Measurements from ENCODE around the gene DSG4.

GRCh38 chr18:31444142-31444541 is 67.6 kb downstream of the DSG4 start:
- TF ChIP-seq CTCF (IDR thresholded peaks at IDR 0.05 in 2 of 3, conservative IDR thresholded peaks at IDR 0.05 in 1 of 3; ENCODE audit: borderline replicate concordance in 1 of 3, insufficient read depth in 1 of 3, low read depth in 2 of 3, low read length in 2 of 3), result no peak
- TF ChIP-seq SIN3A (IDR thresholded peaks at IDR 0.05; ENCODE audit: low read depth), result no peak
- no peak for TF ChIP-seq SP1 (IDR thresholded peaks at IDR 0.05; ENCODE audit: low read depth)
- no peak for TF ChIP-seq POLR2A (IDR thresholded peaks at IDR 0.05; ENCODE audit: borderline replicate concordance, extremely low read depth, insufficient read depth, insufficient read length)
- TF ChIP-seq POLR2AphosphoS5 (IDR thresholded peaks at IDR 0.05; ENCODE audit: low read depth, low read length), result no peak
- no peak for TF ChIP-seq MAX (IDR thresholded peaks at IDR 0.05)
- TF ChIP-seq REST (IDR thresholded peaks at IDR 0.05; ENCODE audit: low read depth), result no peak
- no peak for TF ChIP-seq CEBPB (IDR thresholded peaks at IDR 0.05; ENCODE audit: low read depth)
- no peak for TF ChIP-seq JUND (IDR thresholded peaks at IDR 0.05)
- TF ChIP-seq ATF3 (IDR thresholded peaks at IDR 0.05), result no peak
- no peak for TF ChIP-seq EZH2phosphoT487 (IDR thresholded peaks at IDR 0.05; ENCODE audit: borderline replicate concordance)
- TF ChIP-seq ELF1 (IDR thresholded peaks at IDR 0.05; ENCODE audit: borderline replicate concordance, low read depth), result no peak
